M059J (cell line): Measurements from ENCODE around the gene SDK1. TPM values are rescaled to one million over a fixed set of nuclear protein-coding genes. Genes with fewer than 3 reads are reported as not detected.

Experiments
- DNase-seq: peaks from one replicate; pipeline ENCODE4 v3.0.0-alpha.2; 2012; ENCODE audit warnings: low read depth
- total RNA-seq: library from RNA; depleted of rRNA; stranded (reverse); fragments of >200 nt; shearing (Covaris generic); gene quantifications from 2 replicates; pipeline ENCODE4 v1.2.3, GENCODE V29; 2014

The SDK1 gene
- total RNA-seq, 1 experiment from 2014 or later, result under 0.01 TPM

- DNase-seq, result no peak
Measured at GRCh38 chr7:4266270-4267040, 965.4 kb downstream of the SDK1 start.

- DNase-seq, result no peak
Measured at GRCh38 chr7:4267341-4268039, 966.4 kb downstream of the SDK1 start.

GRCh38 chr7:4268040-4268965 lies 967.3 kb downstream of the SDK1 start:
- DNase-seq, result peak; percentile 22

GRCh38 chr7:4269086-4269485 lies 968.0 kb downstream of the SDK1 start:
- no peak for DNase-seq

- no peak for DNase-seq
Measured at GRCh38 chr7:4269746-4270145, 968.7 kb downstream of the SDK1 start.

- no peak for DNase-seq
Measured at GRCh38 chr7:4270268-4270667, 969.2 kb downstream of the SDK1 start.

- no peak for DNase-seq
Measured at GRCh38 chr7:4270941-4271715, 970.1 kb downstream of the SDK1 start.

GRCh38 chr7:4271716-4272015 lies 970.6 kb downstream of the SDK1 start:
- DNase-seq, result no peak

- no peak for DNase-seq
Measured at GRCh38 chr7:4272141-4272540, 971.1 kb downstream of the SDK1 start.

GRCh38 chr7:4273566-4274230 lies 972.6 kb downstream of the SDK1 start:
- DNase-seq, result no peak

- no peak for DNase-seq
Measured at GRCh38 chr7:4274286-4274685, 973.2 kb downstream of the SDK1 start.

GRCh38 chr7:4277936-4278335 lies 976.9 kb downstream of the SDK1 start:
- DNase-seq, result no peak

- no peak for DNase-seq
Measured at GRCh38 chr7:4279216-4279615, 978.2 kb downstream of the SDK1 start.

GRCh38 chr7:4281231-4281993 lies 980.4 kb downstream of the SDK1 start:
- DNase-seq, result no peak

GRCh38 chr7:4282434-4283223 lies 981.6 kb downstream of the SDK1 start:
- DNase-seq, result peak; percentile 88

- no peak for DNase-seq
Measured at GRCh38 chr7:4286351-4286750, 985.3 kb downstream of the SDK1 start.

GRCh38 chr7:4288791-4289394 lies 987.8 kb downstream of the SDK1 start:
- no peak for DNase-seq

GRCh38 chr7:4297165-4297917 lies 996.3 kb downstream of the SDK1 start:
- no peak for DNase-seq

GRCh38 chr7:4297918-4298219 lies 996.8 kb downstream of the SDK1 start:
- no peak for DNase-seq
